GM12878 (cell line): ENCODE measurements around the gene PGC.

ENCODE experiments used
- ASH2L ChIP-seq: fragments of 300-600, 200-600 bp; sonication (generic); IDR thresholded peaks from 2 replicates; pipeline ENCODE4 v1.6.1; 2017; ENCODE audit warnings: low read depth, mild to moderate bottlenecking, borderline replicate concordance
- CREB1 ChIP-seq: IDR thresholded peaks from 2 replicates; pipeline ENCODE4 v1.6.1; 2012; ENCODE audit warnings: low read depth, mild to moderate bottlenecking, inconsistent platforms
- EED ChIP-seq: sonication (generic); IDR thresholded peaks from 2 replicates; pipeline ENCODE4 v1.6.1; 2016; ENCODE audit warnings: antibody characterized with exemption, low read depth
- MTA2 ChIP-seq: fragments of 450-650 bp; IDR thresholded peaks from 2 replicates; pipeline ENCODE4 v1.6.1; 2016; ENCODE audit warnings: low read depth, mild to moderate bottlenecking, moderate library complexity
- MYC ChIP-seq: IDR thresholded peaks from 2 replicates; pipeline ENCODE4 v1.6.1; 2011; ENCODE audit warnings: mild to moderate bottlenecking, low read length, moderate library complexity, inconsistent platforms; ENCODE audit not compliant: insufficient read depth, insufficient replicate concordance, insufficient read length, severe bottlenecking
- PML ChIP-seq: IDR thresholded peaks from 2 replicates; pipeline ENCODE4 v1.6.1; 2012; ENCODE audit warnings: low read length, inconsistent platforms
- POLR2AphosphoS5 ChIP-seq: IDR thresholded peaks from 2 replicates; pipeline ENCODE4 v1.6.1; 2011; ENCODE audit warnings: mild to moderate bottlenecking, low read length, inconsistent platforms
- SIN3A ChIP-seq: IDR thresholded peaks from 2 replicates; pipeline ENCODE4 v1.6.1; 2012; ENCODE audit warnings: low read depth, low read length, improper control_type of control experiment
- SPI1 ChIP-seq: IDR thresholded peaks from 2 replicates; pipeline ENCODE4 v1.6.1; 2011; ENCODE audit warnings: low read depth, mild to moderate bottlenecking, low read length, moderate library complexity, borderline replicate concordance; ENCODE audit not compliant: insufficient read depth
- YY1 ChIP-seq: IDR thresholded peaks from 2 replicates; pipeline ENCODE4 v1.6.1; 2011; ENCODE audit warnings: low read depth, mild to moderate bottlenecking, low read length
- TF ChIP-seq, protein P1 (sequence below), 3 experiments: IDR thresholded peaks in 2 of 3; conservative IDR thresholded peaks in 1 of 3; 2 replicates each; pipeline ENCODE4 v1.5.1; 2011; ENCODE audit warnings: low read depth in 3 of 3, low read length in 3 of 3, mild to moderate bottlenecking in 3 of 3, control low read depth in 2 of 3, moderate library complexity in 2 of 3, inconsistent platforms in 1 of 3, mixed read lengths in 1 of 3; ENCODE audit not compliant: control insufficient read depth in 2 of 3, insufficient read depth in 1 of 3; ENCODE audit errors: extremely low read depth in 1 of 3
- TF ChIP-seq, protein P2 (sequence below): IDR thresholded peaks from 2 replicates; pipeline ENCODE4 v1.6.1; 2012; ENCODE audit warnings: mild to moderate bottlenecking, low read depth, low read length

DNA sequence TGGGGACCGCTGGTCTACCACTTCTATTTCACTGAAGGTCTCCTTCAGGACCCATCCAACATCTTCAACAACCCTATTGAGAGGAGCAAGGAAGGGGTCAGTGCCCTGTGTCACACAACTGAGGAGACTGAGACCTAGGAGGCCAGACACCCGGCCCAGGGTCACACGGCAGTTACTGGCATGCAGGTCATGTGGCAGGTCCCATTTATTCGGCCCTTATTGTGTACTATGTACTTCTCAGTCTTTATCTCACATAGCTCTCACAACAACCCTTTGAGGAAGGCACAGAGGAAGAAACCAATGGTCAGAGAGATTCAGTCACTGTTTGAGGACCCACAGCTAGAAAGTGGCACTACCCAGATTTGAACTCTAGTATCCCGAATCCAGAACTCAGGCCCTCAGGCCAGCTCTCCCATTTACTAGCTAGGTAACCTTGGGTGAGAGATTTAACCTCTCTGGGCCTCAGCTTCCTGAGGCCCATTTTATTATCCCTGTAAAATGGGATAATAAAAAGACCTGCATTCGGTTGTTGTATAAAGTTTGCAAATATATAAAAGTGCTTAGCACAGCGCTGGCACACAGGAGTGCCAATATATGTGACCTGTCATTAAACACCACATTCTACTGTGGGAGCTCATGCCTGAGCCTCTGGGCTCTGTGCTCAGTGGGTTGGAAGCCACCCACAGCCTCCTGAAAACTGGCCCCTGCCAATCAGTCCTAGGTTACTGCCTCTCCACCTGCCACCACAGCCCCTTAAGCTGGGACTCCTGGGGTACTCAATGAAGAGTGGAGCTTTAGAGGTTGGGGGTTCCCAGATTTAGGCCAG is 27.5 kb downstream of the PGC start:
- TF ChIP-seq YY1 (no peak), SPI1 (no peak), ASH2L (no peak), POLR2AphosphoS5 (0 out of 2 replicates have a peak, but pooled peaks have one; percentile 53), SIN3A (no peak), MYC (no peak), EED (no peak), CREB1 (no peak), MTA2 (no peak), PML (no peak)
- TF ChIP-seq, protein P1, sequence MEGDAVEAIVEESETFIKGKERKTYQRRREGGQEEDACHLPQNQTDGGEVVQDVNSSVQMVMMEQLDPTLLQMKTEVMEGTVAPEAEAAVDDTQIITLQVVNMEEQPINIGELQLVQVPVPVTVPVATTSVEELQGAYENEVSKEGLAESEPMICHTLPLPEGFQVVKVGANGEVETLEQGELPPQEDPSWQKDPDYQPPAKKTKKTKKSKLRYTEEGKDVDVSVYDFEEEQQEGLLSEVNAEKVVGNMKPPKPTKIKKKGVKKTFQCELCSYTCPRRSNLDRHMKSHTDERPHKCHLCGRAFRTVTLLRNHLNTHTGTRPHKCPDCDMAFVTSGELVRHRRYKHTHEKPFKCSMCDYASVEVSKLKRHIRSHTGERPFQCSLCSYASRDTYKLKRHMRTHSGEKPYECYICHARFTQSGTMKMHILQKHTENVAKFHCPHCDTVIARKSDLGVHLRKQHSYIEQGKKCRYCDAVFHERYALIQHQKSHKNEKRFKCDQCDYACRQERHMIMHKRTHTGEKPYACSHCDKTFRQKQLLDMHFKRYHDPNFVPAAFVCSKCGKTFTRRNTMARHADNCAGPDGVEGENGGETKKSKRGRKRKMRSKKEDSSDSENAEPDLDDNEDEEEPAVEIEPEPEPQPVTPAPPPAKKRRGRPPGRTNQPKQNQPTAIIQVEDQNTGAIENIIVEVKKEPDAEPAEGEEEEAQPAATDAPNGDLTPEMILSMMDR (IDR thresholded peaks at IDR 0.05 in 2 of 3, conservative IDR thresholded peaks at IDR 0.05 in 1 of 3; ENCODE audit: control insufficient read depth in 2 of 3, extremely low read depth in 1 of 3, insufficient read depth in 1 of 3, low read depth in 3 of 3, low read length in 3 of 3) = no peak
- TF ChIP-seq, protein P2, sequence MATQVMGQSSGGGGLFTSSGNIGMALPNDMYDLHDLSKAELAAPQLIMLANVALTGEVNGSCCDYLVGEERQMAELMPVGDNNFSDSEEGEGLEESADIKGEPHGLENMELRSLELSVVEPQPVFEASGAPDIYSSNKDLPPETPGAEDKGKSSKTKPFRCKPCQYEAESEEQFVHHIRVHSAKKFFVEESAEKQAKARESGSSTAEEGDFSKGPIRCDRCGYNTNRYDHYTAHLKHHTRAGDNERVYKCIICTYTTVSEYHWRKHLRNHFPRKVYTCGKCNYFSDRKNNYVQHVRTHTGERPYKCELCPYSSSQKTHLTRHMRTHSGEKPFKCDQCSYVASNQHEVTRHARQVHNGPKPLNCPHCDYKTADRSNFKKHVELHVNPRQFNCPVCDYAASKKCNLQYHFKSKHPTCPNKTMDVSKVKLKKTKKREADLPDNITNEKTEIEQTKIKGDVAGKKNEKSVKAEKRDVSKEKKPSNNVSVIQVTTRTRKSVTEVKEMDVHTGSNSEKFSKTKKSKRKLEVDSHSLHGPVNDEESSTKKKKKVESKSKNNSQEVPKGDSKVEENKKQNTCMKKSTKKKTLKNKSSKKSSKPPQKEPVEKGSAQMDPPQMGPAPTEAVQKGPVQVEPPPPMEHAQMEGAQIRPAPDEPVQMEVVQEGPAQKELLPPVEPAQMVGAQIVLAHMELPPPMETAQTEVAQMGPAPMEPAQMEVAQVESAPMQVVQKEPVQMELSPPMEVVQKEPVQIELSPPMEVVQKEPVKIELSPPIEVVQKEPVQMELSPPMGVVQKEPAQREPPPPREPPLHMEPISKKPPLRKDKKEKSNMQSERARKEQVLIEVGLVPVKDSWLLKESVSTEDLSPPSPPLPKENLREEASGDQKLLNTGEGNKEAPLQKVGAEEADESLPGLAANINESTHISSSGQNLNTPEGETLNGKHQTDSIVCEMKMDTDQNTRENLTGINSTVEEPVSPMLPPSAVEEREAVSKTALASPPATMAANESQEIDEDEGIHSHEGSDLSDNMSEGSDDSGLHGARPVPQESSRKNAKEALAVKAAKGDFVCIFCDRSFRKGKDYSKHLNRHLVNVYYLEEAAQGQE = no peak
